T-helper 2 cell treated with Interferon-gamma antibody and Interleukin-4, amounts not matched to agents 5 μg/mL and 100 μg/mL, for 36 hours (primary cell): ENCODE measurements around the gene BCAR1.

ENCODE experiments used
- DNase-seq: peaks from one replicate; pipeline ENCODE4 v3.0.0; 2021; ENCODE audit warnings: low spot score
- H3K27ac Mint-ChIP-seq: one replicate; pipeline ENCODE4 v1.8.0; 2021; ENCODE audit warnings: mild to moderate bottlenecking, mixed read lengths
- H3K27me3 Mint-ChIP-seq: one replicate; pipeline ENCODE4 v1.8.0; 2021; ENCODE audit warnings: low read depth, mixed read lengths
- H3K36me3 Mint-ChIP-seq: one replicate; pipeline ENCODE4 v1.8.0; 2021; ENCODE audit warnings: low read depth, mixed read lengths
- H3K4me1 Mint-ChIP-seq: one replicate; pipeline ENCODE4 v1.8.0; 2021; ENCODE audit warnings: low read depth, mixed read lengths
- H3K4me3 Mint-ChIP-seq: one replicate; pipeline ENCODE4 v1.8.0; 2022; ENCODE audit warnings: mild to moderate bottlenecking, moderate library complexity, mixed read lengths
- H3K9me3 Mint-ChIP-seq: one replicate; pipeline ENCODE4 v1.8.0; 2021; ENCODE audit warnings: mixed read lengths

The BCAR1 gene

DNA sequence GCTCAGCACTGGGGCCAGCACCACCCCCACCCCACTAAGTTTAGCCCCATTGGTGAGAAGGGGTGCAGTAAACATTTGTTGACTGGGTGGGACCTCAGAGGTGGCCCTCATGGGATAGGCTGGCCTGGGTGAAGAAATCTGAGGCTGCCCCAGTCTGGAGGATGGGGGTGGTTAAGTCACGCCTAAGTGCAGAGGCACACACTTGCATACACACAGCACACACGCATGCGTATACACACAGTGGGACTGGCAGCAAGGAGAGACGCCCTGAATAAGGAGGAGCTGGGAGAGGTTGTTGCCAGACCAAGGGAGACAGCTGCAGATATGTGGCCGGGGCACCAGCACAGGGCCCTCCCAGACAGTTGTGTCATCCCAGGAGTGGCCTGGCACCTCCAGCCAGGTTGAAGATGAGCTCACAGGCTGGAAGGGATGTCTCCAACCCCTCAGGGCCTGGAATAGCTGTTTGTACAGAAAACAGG is 3.0 kb upstream of the BCAR1 start:
- H3K27ac Mint-ChIP-seq, result no peak overlapping the region
- DNase-seq, result no peak
- peaks cover 47% of the 10 kb centered on the region for H3K27me3 Mint-ChIP-seq
- H3K4me3 Mint-ChIP-seq, result no peak overlapping the region
- no peaks in the 10 kb centered on the region for H3K9me3 Mint-ChIP-seq
- no peaks in the 10 kb centered on the region for H3K4me1 Mint-ChIP-seq
- H3K36me3 Mint-ChIP-seq, result no peaks in the 10 kb centered on the region

DNA sequence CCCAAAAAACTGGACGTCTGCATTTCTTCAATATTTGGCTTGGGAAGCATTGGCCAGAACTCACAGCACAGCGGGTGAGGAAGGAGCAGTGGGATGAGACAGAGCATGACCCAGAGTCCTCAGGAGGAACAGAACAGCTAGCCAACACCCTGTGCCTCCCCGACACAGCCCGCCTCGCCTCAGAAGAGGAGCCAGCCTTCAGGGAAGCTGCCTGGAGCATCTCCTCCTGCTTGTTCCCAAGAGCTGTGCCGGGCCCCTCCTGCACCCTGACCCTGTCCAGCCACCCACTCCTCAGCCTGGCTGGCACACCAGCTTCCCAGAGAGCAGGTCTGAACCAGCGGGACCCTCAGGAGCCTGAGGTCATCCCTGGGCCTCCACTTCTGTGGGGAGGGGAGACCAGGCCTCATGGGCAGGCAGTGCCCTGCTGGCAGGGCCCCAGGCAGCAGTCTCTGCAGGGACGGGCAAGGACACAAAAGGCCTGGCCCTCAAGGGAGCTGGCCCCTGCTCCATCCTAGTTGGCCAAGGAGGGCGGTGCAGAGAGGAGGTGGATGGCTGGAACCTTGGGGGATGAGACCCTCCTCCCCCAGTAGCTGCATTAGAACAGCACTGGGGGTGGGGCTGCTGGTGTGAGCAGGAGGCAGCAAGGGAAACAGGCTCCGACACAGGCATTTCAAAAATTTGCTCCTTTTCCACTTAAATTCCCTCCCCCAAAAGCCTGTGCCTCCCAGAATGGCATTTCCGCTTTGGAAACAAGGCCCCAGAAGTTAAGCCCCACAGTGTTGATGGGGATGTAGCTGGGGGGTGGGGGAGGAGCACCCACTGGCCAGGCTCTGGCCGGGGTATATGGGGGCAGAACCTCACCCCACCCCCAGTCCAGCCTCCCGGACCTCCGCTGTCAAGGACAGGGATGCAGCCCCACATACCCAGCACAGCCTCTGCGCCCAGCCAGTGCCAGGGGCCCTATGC is 1.8 kb upstream of the BCAR1 start:
- H3K36me3 Mint-ChIP-seq, result no peaks in the 10 kb centered on the region
- H3K27me3 Mint-ChIP-seq, result peaks cover 49% of the 10 kb centered on the region
- no peaks in the 10 kb centered on the region for H3K4me1 Mint-ChIP-seq
- no peak for DNase-seq
- H3K9me3 Mint-ChIP-seq, result no peaks in the 10 kb centered on the region
- H3K27ac Mint-ChIP-seq, result no peak overlapping the region
- no peak overlapping the region for H3K4me3 Mint-ChIP-seq

DNA sequence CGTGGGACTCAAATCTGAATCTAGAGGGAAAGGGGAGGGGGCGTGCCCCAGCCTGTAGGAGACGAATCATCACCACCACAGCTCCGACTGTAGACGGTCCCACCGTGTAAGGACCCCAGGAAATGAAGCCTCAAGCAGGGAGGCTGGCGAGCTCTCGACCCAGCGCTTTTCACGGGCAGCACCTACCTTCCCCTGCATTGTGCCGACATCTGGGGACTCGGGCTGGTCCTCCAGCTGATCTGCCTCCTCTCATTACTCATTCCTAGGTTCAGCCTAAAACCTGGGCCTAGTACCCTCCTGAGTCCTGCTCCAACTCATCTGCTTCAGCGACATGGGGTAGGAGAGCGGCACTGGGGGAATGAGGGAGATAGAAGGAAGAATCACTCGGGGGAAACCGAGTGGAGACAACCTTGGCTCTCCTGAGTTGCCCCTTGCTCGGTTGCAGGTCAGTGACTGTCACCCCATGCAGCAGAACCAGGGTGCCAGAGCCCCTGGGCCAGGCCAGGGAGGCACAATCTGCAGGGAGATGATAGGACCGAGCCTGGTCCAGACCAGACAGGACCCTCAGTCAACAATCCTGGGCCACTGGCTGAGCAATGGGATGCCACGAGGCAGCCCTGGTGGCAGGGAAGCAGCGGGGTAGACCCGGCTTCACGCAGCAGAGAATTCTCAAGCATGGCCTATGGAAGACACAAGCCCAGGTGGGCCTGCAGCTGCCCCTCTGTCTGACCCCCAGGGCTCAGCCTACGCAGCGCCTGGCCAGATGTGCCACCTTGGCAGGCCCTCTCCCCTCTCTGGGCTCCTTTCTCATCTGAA is 833 bp upstream of the BCAR1 start:
- DNase-seq, result no peak
- Mint-ChIP-seq H3K9me3 (no peaks in the 10 kb centered on the region), H3K4me3 (no peak overlapping the region), H3K27me3 (peaks cover 55% of the 10 kb centered on the region), H3K27ac (no peak overlapping the region), H3K36me3 (no peaks in the 10 kb centered on the region), H3K4me1 (no peaks in the 10 kb centered on the region)

DNA sequence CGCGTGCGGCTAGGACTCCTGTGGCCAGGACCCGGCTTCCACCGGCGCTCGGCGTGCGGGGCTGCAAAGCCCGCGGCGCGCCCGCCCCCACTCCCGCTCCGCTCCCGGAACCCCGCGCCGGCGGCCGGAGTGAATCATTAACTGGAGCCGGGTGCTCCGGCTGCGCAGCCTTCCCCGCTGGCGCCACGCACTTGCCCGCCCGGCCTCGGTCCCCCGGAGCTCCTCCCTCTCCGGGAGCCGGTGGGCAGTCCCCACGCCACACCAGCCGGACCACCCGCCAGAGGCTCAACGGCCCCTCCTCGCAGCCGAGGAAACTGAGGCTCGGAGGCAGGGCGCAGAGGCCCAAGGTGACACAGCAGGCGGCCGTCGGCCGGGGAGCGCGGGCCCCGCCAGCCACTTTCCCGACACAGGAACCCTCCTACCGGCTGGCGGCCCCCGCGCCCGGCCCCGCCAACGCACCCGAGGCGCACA is 580 bp downstream of the BCAR1 start:
- H3K9me3 Mint-ChIP-seq, result no peaks in the 10 kb centered on the region
- no peak overlapping the region for H3K4me3 Mint-ChIP-seq
- H3K4me1 Mint-ChIP-seq, result no peaks in the 10 kb centered on the region
- no peak for DNase-seq
- peaks cover 63% of the 10 kb centered on the region for H3K27me3 Mint-ChIP-seq
- no peaks in the 10 kb centered on the region for H3K36me3 Mint-ChIP-seq
- H3K27ac Mint-ChIP-seq, result no peak overlapping the region

DNA sequence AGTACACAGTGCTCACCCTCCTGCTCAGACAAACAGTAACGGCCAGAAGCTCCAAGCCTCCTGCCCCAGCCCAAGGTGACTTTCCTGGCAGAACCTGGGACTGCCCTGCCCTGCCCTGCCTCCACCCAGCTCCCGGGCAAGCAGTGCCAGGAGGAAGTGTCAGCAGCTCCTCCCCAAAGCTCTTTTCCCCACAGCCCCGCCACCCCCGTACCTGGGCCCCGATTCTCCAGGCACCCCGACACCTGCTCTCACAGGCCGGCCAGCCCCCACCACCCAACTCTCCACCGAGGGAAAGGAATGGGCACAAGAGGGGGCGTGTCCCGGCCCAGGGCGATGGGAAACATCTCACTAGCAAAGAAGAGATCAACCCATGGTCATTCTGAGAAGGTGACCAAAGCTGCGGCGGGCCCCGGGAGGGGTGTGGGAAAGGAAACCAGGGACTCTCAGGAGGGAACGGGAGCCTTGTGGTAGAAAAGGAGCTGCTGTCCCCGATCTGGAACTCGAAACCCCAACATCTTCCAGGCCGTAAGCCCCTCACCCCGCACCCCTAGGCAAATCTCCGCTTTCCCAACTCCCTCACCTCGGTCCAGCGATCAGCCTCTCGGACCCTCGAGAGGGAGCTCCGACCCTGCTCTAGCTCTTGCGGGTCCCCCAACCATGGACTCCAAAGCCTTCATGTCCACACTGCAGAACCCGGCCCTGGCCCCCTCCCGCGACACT is 1.2 kb downstream of the BCAR1 start:
- Mint-ChIP-seq H3K4me1 (no peaks in the 10 kb centered on the region), H3K36me3 (no peaks in the 10 kb centered on the region), H3K9me3 (no peaks in the 10 kb centered on the region), H3K27me3 (peaks cover 63% of the 10 kb centered on the region), H3K27ac (no peak overlapping the region), H3K4me3 (no peak overlapping the region)
- no peak for DNase-seq

DNA sequence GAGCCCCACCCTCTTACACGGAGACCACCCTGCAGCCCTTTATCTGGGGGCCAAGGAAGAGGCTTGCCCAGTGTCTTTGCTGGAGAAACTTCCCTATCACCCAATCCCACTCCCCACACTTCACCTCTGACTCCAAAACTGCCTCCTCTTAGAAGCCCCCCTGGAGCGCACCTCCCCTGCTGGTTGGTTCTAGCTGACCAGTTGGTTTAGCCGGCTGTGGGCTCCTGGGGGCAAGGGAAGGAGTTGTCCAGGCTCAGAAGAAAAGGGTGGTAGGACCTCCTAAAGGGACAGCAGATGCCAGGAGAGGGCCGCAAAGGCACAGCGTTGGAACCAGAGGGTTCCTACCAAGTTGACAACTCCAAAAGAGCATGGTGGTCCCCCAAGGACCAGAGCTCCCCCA is 2.0 kb downstream of the BCAR1 start:
- no peak for DNase-seq
- no peak overlapping the region for H3K4me3 Mint-ChIP-seq
- peaks cover 58% of the 10 kb centered on the region for H3K27me3 Mint-ChIP-seq
- H3K36me3 Mint-ChIP-seq, result no peaks in the 10 kb centered on the region
- no peaks in the 10 kb centered on the region for H3K9me3 Mint-ChIP-seq
- H3K4me1 Mint-ChIP-seq, result no peaks in the 10 kb centered on the region
- H3K27ac Mint-ChIP-seq, result no peak overlapping the region

DNA sequence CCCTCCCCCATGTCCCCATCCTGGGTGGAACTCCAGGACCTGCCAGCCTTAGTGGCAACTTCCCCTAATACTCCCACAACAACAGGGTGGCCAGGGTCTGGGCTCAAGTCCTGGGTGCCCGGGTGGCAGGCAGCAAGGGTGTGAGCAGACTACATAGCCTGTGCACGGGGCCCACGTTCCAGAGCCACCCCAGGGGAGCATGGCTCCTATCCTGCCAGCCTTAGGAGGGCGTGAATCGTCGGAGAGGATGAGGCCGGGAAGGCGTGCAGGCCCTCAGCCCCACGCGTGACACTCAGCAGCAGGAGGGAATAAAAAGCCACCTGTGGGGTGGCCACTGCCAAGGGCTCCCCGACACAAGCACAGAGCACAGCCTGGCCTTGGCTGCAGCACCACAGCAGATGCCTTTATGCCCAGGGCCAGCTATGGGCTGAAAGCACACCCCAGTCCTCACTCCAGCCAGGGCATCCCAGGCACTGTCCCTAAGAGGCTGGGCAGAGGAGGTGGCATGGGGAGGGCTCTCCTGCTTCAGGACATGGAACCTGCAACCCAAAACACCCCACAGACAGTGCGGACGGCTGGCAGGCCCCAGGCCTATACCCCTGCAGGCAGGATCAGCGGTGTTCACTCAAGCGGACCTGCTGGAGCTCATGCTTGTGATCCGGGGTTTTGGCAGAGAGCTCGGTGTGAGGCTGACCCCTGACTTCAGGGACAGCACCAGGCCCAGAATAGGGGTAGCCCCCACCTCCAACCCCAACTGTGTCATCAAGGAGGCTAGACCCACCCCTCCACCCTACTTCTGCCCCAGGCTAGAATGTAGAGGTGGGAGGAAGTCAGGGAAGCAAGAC is 2.7 kb downstream of the BCAR1 start:
- no peaks in the 10 kb centered on the region for H3K36me3 Mint-ChIP-seq
- H3K27me3 Mint-ChIP-seq, result peaks cover 51% of the 10 kb centered on the region
- no peaks in the 10 kb centered on the region for H3K4me1 Mint-ChIP-seq
- no peaks in the 10 kb centered on the region for H3K9me3 Mint-ChIP-seq
- DNase-seq, result no peak
- H3K4me3 Mint-ChIP-seq, result no peak overlapping the region
- no peak overlapping the region for H3K27ac Mint-ChIP-seq

DNA sequence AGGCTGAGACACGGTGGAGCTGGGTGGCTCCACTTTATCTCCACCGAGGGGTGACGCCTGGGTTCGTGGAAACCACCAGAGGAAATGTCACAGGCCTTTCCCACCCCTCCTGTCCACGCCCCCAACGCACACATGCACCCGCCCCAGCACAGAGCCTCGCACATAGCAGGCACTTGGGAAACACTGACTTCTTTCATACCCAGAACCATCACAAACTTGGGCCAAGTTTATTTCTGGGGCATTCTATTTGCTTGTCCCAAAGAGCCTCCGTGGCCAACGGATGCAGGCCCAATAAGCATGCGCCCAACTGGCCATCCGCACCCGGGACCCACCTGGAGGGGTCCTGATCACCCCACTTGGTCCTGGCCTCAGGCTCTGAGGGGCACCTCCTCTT is 3.3 kb downstream of the BCAR1 start:
- H3K4me1 Mint-ChIP-seq, result no peaks in the 10 kb centered on the region
- peaks cover 48% of the 10 kb centered on the region for H3K27me3 Mint-ChIP-seq
- no peaks in the 10 kb centered on the region for H3K9me3 Mint-ChIP-seq
- H3K4me3 Mint-ChIP-seq, result no peak overlapping the region
- no peaks in the 10 kb centered on the region for H3K36me3 Mint-ChIP-seq
- DNase-seq, result no peak
- H3K27ac Mint-ChIP-seq, result no peak overlapping the region

DNA sequence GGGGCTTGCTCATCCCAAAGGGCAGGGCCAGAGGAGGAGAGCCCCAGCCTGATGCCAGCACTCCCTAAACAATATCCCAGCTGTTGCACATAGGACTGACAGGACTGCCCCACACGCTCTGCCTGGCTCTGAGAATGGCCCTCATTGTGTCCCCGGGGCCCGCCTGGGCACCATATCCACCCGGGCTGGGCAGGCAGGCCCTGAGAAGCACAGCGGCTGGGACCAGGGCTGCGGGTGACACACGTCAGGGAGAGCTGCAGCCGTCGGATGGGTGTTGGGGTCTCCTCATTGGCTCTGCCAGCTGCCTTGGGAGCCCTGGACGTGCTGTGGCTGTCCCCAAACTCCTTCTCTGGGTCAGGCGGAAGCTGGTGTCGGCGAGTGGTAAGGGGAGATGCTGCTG is 4.2 kb downstream of the BCAR1 start:
- no peak for DNase-seq
- no peak overlapping the region for H3K27ac Mint-ChIP-seq
- no peaks in the 10 kb centered on the region for H3K4me1 Mint-ChIP-seq
- H3K9me3 Mint-ChIP-seq, result no peaks in the 10 kb centered on the region
- no peaks in the 10 kb centered on the region for H3K36me3 Mint-ChIP-seq
- H3K27me3 Mint-ChIP-seq, result peaks cover 42% of the 10 kb centered on the region
- no peak overlapping the region for H3K4me3 Mint-ChIP-seq

DNA sequence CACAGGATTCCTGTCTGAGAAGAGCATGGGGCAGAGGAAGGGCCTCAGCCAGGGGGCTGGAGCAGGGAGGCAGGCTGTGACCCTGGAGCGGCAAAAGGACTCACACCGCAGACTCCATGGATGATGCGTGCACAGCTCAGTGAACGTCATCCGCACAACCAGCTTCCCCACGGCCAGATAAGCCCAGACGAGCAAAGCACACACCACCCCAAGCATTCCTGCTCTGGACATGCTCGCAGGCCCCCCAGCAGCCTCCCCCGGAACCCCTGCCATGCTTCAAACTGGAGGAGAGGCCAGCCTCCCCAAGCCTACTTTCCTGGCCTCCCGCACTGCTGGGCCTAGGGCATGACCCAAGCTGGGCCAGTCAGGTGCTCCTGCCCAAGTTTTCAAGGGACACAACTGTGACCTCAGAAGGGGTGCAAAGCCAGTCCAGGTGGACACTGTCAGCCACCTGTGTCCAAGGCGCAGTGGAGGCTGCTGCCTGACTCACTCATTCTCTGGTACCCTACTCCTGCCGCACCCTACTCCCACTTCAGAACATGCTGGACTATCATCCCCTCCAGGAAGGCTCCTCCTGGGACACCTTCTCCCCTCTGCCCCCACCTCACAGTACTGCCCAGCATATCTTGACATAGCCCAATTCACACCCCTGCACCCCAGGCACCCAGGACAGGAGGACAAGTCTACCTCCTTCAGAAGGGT is 4.8 kb downstream of the BCAR1 start:
- Mint-ChIP-seq H3K27me3 (peaks cover 36% of the 10 kb centered on the region), H3K4me1 (no peaks in the 10 kb centered on the region), H3K27ac (no peak overlapping the region), H3K9me3 (no peaks in the 10 kb centered on the region), H3K4me3 (no peak overlapping the region), H3K36me3 (no peaks in the 10 kb centered on the region)
- no peak for DNase-seq

DNA sequence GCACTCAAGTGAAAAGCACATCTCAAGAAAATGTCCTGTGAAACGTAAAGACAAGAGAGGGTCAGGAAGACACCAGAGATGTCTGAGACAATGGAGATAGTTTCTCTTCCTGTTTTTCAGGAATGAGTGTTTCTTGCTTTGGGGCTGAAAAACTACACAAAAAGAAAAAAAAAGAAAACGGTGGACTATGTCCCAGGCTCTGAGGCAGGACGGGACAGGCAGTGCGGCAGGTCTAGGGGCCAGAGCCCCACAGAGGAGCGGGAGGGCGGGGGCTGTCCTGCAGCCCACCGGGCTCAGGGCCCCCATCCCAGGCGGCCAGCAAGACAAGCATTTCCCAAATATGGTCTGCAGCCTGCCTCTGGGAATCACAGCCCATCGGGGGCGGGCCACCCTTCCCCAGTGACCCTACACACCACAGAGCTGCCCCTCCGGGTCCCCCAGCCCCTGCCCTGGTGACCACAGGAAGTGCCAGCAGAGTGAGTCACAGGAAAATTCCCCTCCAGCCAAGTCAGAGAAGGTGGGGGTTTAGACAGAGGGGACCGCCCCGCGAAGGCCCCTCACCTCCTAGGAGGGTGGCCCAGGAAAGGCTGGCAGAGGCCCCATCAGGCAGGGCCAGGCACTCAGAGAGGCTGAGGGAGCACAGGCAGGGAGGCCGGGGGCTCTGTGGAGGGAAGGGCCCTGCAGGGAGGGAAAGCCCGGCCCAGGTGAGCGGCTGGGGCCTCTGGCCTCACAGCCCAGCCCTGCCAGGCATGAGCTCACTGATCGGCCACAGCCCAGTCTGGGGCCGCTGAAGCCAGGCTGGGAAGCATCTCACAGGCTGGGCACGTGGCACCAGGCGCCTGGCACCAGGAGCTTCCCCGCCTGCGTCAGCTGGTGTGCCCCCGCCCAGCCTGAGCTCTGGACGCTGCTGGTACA is 6.3 kb downstream of the BCAR1 start:
- Mint-ChIP-seq H3K27me3 (peaks cover 30% of the 10 kb centered on the region), H3K27ac (no peak overlapping the region), H3K4me1 (no peaks in the 10 kb centered on the region), H3K9me3 (no peaks in the 10 kb centered on the region), H3K4me3 (no peak overlapping the region), H3K36me3 (no peaks in the 10 kb centered on the region)
- no peak for DNase-seq

DNA sequence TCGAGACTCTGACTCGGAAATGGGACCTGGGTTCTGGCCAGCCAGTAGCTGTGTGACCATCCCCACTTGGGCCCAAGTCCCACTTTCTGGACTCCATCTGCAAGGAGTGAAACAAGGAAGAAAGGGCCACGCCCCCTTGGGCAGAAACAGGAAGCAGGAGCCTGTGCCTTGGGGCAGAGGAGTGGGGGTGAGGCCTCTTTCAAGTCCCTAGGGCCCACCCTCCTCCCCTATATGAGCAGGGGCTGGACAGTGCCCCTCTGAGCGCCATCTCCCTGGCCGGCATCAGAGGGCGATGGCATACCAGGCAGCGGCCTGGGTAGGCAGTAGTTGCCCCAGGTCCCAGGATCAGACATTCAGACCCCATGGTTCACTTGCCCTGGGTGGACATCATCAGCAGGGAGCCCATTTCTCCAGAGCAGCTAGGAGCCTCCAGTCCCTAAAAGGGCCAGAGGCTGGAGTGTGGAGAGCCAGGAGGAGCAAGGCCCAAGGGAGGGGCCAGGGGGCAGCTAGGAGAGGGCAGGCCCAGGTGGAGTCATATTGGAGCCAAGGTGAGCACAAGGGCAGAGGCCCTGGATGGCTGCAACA is 7.1 kb downstream of the BCAR1 start:
- H3K4me1 Mint-ChIP-seq, result no peaks in the 10 kb centered on the region
- H3K9me3 Mint-ChIP-seq, result no peaks in the 10 kb centered on the region
- no peak overlapping the region for H3K27ac Mint-ChIP-seq
- peaks cover 22% of the 10 kb centered on the region for H3K27me3 Mint-ChIP-seq
- H3K4me3 Mint-ChIP-seq, result no peak overlapping the region
- no peaks in the 10 kb centered on the region for H3K36me3 Mint-ChIP-seq
- no peak for DNase-seq
